Measurements from ENCODE around the gene BRCA1.

GRCh38 chr17:43006639-43007551 is 118.3 kb downstream of the BRCA1 start, which contains the start of gene IFI35:
- TF ChIP-seq CTCF (IDR thresholded peaks at IDR 0.05): peak in 2 of 3 experiments; percentile 19 to 26
- no peak for TF ChIP-seq POLR2A (IDR thresholded peaks at IDR 0.05)
